Liver (tissue), 3 donors: ENCODE data around the gene ECM2.

Experiments
- ATF3 ChIP-seq: IDR thresholded peaks from 2 replicates; pipeline ENCODE4 v1.6.1; 2016; ENCODE audit warnings: antibody characterized with exemption
- CTCF ChIP-seq: fragments of 150-350 bp; IDR thresholded peaks from 2 replicates; pipeline ENCODE4 v1.5.1; 2017; ENCODE audit warnings: improper control_type of control experiment, low read depth, low read length; ENCODE audit not compliant: missing input control
- FOXA2 ChIP-seq: IDR thresholded peaks from 2 replicates; pipeline ENCODE4 v1.6.1; 2016; ENCODE audit warnings: antibody characterized with exemption
- GABPA ChIP-seq, 2 donors: IDR thresholded peaks in 1 of 2; conservative IDR thresholded peaks in 1 of 2; 2 replicates each; pipeline ENCODE4 v1.6.1; 2016; ENCODE audit warnings: antibody characterized with exemption in 2 of 2, mild to moderate bottlenecking in 1 of 2, moderate library complexity in 1 of 2
- HNF4G ChIP-seq: IDR thresholded peaks from 2 replicates; pipeline ENCODE4 v1.6.1; 2016; ENCODE audit warnings: antibody characterized with exemption
- JUND ChIP-seq, 2 donors: IDR thresholded peaks; 2 replicates each; pipeline ENCODE4 v1.6.1; 2016; ENCODE audit warnings: antibody characterized with exemption in 2 of 2
- NR2F2 ChIP-seq: IDR thresholded peaks from 2 replicates; pipeline ENCODE4 v1.6.1; 2016; ENCODE audit warnings: antibody characterized with exemption
- RAD21 ChIP-seq, 2 donors: IDR thresholded peaks; 2 replicates each; pipeline ENCODE4 v1.6.1; 2016; ENCODE audit warnings: antibody characterized with exemption in 2 of 2, mild to moderate bottlenecking in 2 of 2
- REST ChIP-seq: IDR thresholded peaks from 2 replicates; pipeline ENCODE4 v1.6.1; 2016; ENCODE audit warnings: antibody characterized with exemption, mild to moderate bottlenecking
- RXRA ChIP-seq, 2 donors: IDR thresholded peaks; 2 replicates each; pipeline ENCODE4 v1.6.1; 2017 to 2018; ENCODE audit warnings: antibody characterized with exemption in 2 of 2, mild to moderate bottlenecking in 1 of 2
- TAF1 ChIP-seq: conservative IDR thresholded peaks from 2 replicates; pipeline ENCODE4 v1.6.1; 2016; ENCODE audit warnings: antibody characterized with exemption, mild to moderate bottlenecking
- ZBTB33 ChIP-seq: IDR thresholded peaks from 2 replicates; pipeline ENCODE4 v1.6.1; 2016; ENCODE audit warnings: antibody characterized with exemption
- donor health status: healthy.
- donor health status: healthy.

- TF ChIP-seq ATF3 (no peak), CTCF (no peak), HNF4G (no peak), GABPA (IDR thresholded peaks at IDR 0.05 in 1 of 2, conservative IDR thresholded peaks at IDR 0.05 in 1 of 2) (no peak), NR2F2 (no peak), TAF1 (no peak), RAD21 (IDR thresholded peaks at IDR 0.05) (no peak), REST (no peak), ZBTB33 (no peak), RXRA (IDR thresholded peaks at IDR 0.05) (no peak), FOXA2 (no peak), JUND (IDR thresholded peaks at IDR 0.05) (no peak)
These were observed 15.0 kb upstream of the ECM2 start for GRCh38 chr9:92550765-92551164.
